DND-41 (cell line): ENCODE data around the gene SDSL.

ENCODE experiments used
- CTCF ChIP-seq: IDR thresholded peaks from 2 replicates; pipeline ENCODE4 v1.5.1; 2012; ENCODE audit warnings: borderline replicate concordance, low read length, moderate library complexity, mild to moderate bottlenecking; ENCODE audit not compliant: poor library complexity, severe bottlenecking; ENCODE audit errors: extremely low read depth
- EZH2 ChIP-seq: IDR thresholded peaks from 3 replicates; pipeline ENCODE4 v1.6.1; 2012; ENCODE audit warnings: borderline replicate concordance, low read depth, mild to moderate bottlenecking, moderate library complexity, low read length, inconsistent platforms; ENCODE audit not compliant: severe bottlenecking

GRCh38 chr12:113469224-113469948, 47.2 kb downstream of the SDSL start:
- no peak for TF ChIP-seq CTCF
- TF ChIP-seq EZH2: no peak
